ENCODE data around the gene FZD2.
"Not testable (repeated sequence)": the region's sequence is repeated elsewhere in the genome, so short reads cannot be mapped to it uniquely, and the experiment has no call there.

Gene FZD2

GRCh38 chr17:44556832-44557606, at the start of gene FZD2:
Gene FZD2, plus strand, starts transcription at chr17:44557484. Its CDS starts 205 bp downstream, at chr17:44557689.
- DNase-seq (ENCODE audit: low read depth in 2 of 2, low spot score in 1 of 2), result peak; percentile 20 to 23

DNA sequence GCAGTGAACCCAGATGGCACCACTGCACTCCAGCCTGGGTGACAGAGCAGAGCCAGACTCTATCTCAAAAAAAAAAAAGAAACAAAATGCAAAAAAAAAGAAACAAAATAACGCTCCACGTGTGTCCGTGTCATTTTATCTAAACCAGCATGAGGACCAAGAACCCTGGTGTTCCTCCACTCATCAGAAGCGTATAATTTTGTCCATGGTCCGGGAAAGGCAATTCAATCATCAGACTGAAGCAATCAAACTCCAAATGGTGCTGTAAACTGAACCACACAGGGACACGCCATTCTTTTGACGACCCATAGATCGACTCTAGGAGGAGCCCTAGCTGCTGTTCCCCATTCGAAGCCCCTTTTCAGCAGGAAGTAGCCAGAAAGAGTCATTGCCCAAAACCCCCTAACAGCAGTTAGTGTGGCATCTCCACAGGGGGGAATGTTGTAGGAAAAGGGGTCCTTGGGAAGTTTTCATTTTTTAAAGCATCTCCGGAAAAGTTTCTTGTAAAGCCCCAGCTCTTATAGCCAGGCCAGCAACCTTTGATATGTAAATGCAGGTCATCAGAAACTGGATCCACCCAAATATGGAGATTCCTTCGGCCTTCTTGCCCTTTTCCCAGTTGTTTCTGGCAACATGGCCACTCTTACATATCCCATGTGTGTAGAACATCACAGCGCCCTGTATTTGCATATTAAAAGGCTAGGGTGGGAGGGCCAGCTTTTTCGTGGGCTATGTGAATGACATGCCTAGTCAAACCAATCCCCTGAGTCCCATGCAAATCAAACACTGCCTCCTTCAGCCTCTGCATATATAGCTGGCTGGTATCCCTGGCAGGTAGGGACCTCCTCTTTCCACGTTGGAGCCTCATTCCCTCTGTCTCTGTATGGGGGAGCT, 45.8 kb upstream of the FZD2 start:
- not testable (repeated sequence) for DNase-seq (ENCODE audit: low read depth in 2 of 2, low spot score in 1 of 2)

- DNase-seq (ENCODE audit: low read depth in 2 of 2, low spot score in 1 of 2), result no peak
Measured at GRCh38 chr17:44518032-44518431, 39.3 kb upstream of the FZD2 start.

DNA sequence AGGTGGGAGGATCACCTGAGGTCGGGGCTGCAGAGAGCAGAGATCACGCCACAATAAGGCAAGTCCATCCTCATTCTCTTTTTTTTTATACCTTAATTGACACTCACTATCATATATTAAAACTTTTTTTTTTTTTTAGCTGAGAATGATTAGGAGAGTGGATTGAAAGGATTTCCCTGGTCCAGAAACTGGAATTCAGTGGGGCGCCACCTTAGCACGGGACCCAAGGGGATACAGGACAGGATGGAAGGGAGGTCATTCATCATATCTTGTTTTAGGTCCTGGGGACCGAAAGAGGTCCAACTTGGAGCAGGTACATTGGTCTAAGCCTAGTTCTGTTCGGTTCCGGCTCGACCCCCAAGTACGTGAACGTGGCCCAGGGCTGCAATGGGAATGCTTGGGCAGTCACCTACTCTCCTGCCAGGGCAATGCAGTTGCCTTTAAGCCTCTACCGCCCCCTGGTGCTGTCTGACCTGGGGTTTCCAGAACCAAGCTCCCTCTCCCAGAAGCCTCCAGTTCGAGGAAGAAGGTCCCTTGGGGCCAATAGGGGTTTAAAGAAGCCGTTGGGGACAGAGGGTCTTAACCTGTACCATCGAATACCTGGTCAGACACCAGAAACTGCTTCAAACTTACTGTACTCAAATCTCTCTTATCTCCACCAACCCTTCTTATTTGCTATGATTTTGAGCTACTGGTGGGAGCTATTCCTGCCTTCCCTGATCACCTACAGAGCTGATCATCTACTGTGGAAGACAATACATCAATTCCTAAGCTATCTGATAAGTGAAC, 34.2 kb upstream of the FZD2 start:
- no peak for DNase-seq (ENCODE audit: low read depth in 2 of 2, low spot score in 1 of 2)

- DNase-seq (ENCODE audit: low read depth in 2 of 2, low spot score in 1 of 2), result no peak
Measured at GRCh38 chr17:44523672-44523972, 33.7 kb upstream of the FZD2 start.

GRCh38 chr17:44527102-44527501, 30.2 kb upstream of the FZD2 start:
- DNase-seq (ENCODE audit: low read depth in 2 of 2, low spot score in 1 of 2), result no peak

- DNase-seq (ENCODE audit: low read depth in 2 of 2, low spot score in 1 of 2), result no peak
Measured at GRCh38 chr17:44527954-44528353, 29.3 kb upstream of the FZD2 start.

DNA sequence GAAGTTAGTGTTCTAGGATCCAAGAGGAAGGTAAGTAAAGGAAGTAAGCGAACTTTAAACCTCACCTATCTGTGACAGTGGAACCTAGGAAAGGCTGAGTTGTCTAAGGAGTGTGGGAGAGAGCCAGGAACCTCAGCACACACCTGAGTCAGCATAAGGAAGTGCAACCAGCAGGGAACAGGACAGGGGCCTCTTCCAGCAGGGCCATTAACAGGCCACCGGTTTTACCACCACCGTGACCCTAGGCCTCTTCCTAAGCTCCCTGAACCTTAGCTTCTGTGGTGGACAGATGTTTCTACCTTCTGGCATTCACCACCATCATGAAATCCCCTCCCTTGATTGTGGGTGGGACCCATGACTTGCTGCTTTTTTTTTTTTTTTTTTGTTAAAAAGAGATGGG, 27.4 kb upstream of the FZD2 start:
- DNase-seq (ENCODE audit: low read depth in 2 of 2, low spot score in 1 of 2), result no peak

GRCh38 chr17:44530896-44531418, 26.3 kb upstream of the FZD2 start:
- DNase-seq (ENCODE audit: low read depth in 2 of 2, low spot score in 1 of 2), result no peak

- peak; percentile 76 to 83 for DNase-seq (ENCODE audit: low read depth in 2 of 2, low spot score in 1 of 2)
Measured at GRCh38 chr17:44533533-44534246, 23.6 kb upstream of the FZD2 start.

GRCh38 chr17:44536090-44536953, 21.0 kb upstream of the FZD2 start:
- DNase-seq (ENCODE audit: low read depth in 2 of 2, low spot score in 1 of 2), result no peak

DNA sequence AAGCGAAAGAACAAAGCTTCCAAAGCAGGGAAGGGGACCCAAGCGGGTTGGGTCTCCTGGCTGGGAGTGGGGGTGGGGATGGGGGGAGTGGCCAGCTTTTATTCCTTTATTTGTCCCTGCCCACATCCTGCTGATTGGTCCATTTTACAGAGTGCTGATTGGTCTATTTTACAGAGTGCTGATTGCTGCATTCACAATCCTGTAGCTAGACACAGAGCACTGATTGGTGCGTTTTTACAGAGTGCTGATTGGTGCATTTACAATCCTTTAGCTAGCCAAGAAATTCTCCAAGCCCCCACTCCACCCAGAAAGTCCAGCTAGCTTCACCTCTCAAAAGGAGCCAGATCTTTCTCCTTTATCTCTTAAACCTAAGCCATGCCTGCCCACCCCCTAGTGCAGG, 19.4 kb upstream of the FZD2 start:
- not testable (repeated sequence) for DNase-seq (ENCODE audit: low read depth in 2 of 2, low spot score in 1 of 2)

DNA sequence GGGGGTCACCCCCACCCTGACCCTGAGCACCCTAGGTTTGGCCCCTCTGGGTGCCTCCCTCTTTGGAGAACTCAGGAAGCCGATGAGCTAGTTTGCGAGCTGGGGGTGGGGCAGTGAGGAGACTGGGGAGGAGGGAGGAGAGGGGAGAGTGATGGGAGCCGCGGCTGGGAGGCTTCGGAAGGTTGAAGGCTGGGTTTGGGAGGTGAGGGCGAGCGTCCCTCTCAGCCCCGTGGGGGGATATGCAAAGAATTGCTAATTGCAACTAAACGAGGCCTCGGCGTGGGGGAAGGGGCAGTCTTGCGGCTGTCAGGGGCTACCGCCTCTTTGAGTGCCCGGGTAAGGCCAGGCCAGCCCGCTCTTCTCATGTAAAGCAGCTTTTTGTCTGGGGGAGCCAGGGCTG, 17.6 kb upstream of the FZD2 start:
- DNase-seq (ENCODE audit: low read depth in 2 of 2, low spot score in 1 of 2), result no peak

DNA sequence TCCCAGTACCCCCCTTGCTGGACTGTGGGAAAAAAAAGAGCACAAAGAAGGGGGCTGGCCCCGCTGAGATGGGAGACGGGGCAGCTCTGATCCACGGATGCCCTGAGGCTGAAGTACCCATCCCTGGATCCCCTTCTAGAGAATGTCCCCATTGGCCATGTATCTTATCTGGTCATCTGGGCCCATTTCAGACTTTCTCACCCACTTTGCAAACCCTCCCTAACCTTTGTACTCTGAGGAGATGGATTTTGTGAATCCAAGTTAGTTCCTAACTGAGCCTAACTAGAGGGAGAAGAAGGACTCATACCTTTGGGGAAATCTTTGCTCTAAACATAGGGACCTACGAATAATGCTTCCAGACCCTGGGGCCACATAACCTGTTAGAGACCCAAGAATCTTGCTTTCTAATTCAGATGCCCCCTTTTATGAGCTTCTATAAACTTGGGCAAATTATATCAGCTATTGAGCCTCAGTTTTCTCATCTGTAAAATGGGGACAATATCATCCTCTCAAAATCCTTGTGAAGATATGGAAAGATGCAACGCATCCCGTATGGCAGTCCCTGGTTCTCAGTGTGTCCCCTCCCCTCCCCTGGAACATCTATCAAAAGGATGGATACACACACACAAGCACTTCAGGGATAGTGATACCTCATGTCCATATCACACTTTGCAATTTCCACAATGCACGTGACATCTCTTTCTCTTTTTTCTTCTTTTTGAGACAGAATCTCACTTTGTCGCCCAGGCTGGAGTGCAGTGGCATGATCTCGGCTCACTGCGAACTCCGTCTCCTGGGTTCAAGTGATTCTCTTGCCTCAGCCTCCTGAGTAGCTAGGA, 16.8 kb upstream of the FZD2 start:
- DNase-seq (ENCODE audit: low read depth in 2 of 2, low spot score in 1 of 2), result no peak

GRCh38 chr17:44541884-44542581, 15.3 kb upstream of the FZD2 start:
- no peak for DNase-seq (ENCODE audit: low read depth in 2 of 2, low spot score in 1 of 2)

DNA sequence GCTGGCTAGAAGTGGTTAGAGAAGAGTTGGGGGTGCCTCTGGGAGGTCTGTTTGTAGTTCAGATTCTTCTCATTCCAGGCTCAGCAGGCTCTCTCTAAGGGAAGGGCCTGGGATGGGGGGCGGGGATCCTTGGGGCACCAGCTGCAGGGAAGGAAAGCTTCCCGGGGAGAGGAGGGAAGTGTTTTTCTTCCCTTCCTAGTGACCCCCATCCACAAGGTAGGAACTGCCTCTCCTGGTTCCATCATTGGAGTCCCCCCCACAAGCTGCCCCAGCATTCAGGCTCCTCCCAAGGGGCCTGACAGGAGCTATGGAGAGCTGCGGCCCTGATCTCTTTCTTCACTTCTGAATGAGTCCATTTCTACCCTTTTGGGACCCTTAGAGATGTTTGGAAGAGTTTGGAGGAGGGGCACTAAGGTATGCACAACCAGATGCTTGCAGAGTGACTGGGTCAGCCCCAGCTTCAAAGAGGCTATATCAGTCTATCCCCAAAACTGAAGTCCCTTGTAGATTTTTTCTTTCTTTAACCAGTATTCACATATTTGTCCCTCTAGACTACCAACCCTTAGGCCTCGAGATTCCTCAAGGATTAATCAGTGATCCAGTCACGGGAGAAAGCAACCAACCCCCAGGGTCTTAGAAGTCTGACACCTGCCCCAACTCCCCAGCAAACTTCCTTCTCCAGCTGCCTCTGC, 13.9 kb upstream of the FZD2 start:
- DNase-seq (ENCODE audit: low read depth in 2 of 2, low spot score in 1 of 2), result no peak

DNA sequence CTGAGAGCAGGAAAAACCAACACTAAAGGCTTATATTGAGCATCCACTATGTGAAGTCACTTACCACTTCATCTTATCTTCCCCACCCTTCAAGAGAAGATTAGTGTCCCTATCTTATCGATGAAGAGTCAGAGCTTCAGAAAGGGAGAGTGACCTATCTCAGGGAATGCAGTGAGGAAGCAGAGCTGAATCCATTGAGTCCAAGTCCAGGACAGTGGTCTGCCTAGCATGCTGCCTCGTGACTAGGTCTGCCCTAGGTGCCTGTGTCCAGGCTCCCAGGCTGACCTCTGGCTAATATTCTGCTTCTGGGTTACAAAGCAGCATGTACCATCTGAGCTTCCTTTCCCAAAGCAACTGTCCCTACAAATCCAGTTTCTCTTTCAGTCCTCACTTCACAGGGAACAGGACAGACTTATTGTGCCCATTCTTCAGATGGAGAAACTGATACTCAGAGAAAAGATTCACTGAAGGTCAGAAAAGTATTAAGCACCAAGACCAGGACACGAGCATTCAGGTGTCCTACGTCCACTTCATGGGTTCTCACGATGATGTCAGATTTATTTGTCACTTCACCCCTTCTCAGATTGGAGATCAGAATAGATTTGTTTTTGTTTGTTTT, 13.3 kb upstream of the FZD2 start:
- no peak for DNase-seq (ENCODE audit: low read depth in 2 of 2, low spot score in 1 of 2)
